GM11168 (cell line): Measurements from ENCODE around the gene STRC.
"Not testable (repeated sequence)": the region's sequence is repeated elsewhere in the genome, so short reads cannot be mapped to it uniquely, and the experiment has no call there.

ENCODE experiments used
- in situ Hi-C: fragments of 300-500 bp; cut with MboI; formaldehyde crosslinking; loops from one replicate; pipeline ENCODE4 v1.12.0; 2022; ENCODE audit warnings: low sequenced_read_pairs; ENCODE audit not compliant: unreplicated experiment

The STRC gene

DNA sequence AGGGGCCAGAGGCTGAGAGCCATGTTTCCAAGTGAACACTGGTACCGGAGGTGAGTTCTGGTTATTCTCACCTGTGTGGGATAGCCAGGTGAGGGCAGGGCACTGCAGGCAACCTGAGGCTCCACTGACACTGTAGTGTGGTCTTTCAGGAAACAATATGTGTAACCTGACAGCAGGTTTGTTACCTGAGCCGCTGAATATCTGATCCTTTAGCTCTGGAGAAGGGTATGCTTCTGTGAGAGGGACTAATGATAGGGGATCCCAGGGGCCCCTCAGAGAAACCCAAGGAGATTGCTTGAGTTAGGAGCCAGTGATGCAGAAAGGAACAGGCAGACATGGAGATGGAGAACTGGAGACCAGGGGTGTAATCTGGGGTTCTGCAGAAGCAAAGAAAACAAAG is at the start of gene STRC:
Gene STRC, minus strand, starts transcription at position 101 of the 400 bp plus-strand sequence. Its CDS starts 78 bp downstream, at position 23.
- in situ Hi-C loops: not testable (repeated sequence)

DNA sequence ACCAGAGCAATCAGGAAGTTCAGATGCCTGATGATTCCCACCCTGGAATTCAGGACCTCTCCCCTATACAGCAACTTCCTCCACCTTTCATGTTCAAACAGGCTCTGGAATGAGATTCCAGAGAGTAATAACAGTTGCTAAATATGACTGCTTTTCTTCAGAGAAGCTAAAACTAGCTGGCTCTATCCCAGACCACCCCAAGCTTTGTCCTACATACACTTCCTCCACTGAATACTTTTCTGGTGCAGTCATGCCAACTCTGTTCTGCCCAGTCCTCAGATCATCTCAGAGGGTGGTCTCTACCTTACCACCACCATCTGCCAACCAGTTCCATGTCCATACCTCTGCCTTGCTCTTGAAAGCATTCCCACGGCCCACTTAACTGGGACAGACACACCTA is 47.6 kb upstream of the STRC start:
- in situ Hi-C loops: loop anchor here (10.0 kb wide), 1 partner anchor 111 kb away; no protein-coding TSS in a partner anchor

DNA sequence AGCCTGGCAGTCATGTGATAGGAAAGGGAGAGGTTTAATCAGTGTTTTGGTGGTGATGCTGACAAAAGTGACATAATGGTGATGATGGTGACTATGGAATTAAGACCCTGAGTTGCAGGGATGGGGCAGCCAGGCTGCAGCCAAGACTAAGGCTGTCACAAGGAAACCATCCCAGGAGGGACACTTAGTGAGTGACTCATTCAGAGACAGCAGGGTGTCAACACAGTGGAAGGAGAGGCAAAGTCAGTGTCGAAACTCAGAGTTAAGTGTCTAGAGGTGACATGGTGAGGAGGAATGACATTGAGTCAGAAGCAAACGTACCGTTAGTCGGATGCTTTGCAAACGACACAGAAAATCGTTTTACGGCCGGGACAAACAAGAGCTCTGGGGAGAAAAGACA is 44.7 kb upstream of the STRC start:
- in situ Hi-C loops: loop anchor here (10.0 kb wide), 1 partner anchor 109 kb away; no protein-coding TSS in a partner anchor

- in situ Hi-C loops: loop anchor here (10.0 kb wide), 1 partner anchor 107 kb away; no protein-coding TSS in a partner anchor
Observed at GRCh38 chr15:43662293-43662692, 43.7 kb upstream of the STRC start.

DNA sequence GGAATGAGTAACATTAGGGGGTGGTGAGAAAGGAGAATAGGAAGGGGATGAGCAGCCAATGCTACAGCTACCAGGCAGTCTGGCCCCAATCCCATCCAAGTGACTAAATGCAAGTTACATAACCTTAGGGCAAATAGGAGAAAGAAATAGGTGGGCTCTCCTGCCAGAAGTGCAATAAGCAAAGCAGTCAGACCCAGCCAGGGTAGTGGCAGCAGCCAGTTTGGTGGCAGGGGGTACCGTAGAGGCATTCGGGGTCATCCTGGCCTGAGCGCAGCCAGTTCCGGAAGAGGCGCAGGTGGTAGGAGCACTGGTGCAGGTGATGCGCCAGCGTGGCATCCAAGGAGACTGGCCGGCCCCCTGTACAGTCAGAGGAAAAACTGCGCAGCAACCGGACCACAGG is 41.1 kb upstream of the STRC start:
- in situ Hi-C loops: loop anchor here (10.0 kb wide), 1 partner anchor 105 kb away; no protein-coding TSS in a partner anchor

GRCh38 chr15:43649430-43649926 is 30.9 kb upstream of the STRC start:
- in situ Hi-C loops: not testable (repeated sequence)

DNA sequence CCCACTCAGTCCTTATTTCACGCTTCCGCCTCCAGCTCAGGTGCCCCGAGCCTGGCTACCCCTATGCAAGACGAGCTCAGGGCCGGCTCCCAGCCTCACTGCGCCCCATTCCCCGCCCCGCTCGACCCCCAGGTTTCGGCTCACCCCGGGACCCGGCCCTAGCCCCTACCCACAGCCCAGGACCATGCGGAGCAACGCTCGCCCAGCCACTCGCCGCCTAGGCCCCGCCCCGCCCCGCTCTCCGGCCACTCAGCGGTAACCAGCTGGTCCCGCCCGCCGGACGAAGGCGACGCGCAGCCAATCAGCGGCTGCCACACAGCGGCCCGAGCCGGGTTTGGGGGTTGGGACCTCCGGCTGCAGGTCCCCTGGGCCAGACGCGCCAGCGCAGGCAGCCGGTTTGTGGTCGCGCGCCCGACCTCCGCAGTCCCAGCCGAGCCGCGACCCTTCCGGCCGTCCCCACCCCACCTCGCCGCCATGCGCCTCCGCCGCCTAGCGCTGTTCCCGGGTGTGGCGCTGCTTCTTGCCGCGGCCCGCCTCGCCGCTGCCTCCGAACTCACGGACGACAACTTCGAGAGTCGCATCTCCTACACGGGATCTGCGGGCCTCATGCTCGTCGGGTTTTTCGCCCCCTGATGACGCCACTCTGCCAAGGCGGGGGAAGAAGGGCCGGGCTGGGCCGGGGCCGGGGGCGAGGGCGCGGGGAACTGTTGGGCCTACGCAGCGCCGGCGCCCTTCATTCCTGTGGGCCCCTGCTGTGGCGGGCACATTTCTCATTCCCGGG is 30.2 kb upstream of the STRC start, which contains the start of gene CATSPER2:
Gene CATSPER2, minus strand, starts transcription at position 196 of the 781 bp plus-strand sequence. CDS start 783 bp downstream, outside the sequence.
- in situ Hi-C loops: no loop called here

GRCh38 chr15:43638464-43639204 is 20.0 kb upstream of the STRC start:
- in situ Hi-C loops: loop anchor here (5.0 kb wide), 1 partner anchor 94 kb away; no protein-coding TSS in a partner anchor

GRCh38 chr15:43626937-43627336 is 8.3 kb upstream of the STRC start:
- in situ Hi-C loops: not testable (repeated sequence)

DNA sequence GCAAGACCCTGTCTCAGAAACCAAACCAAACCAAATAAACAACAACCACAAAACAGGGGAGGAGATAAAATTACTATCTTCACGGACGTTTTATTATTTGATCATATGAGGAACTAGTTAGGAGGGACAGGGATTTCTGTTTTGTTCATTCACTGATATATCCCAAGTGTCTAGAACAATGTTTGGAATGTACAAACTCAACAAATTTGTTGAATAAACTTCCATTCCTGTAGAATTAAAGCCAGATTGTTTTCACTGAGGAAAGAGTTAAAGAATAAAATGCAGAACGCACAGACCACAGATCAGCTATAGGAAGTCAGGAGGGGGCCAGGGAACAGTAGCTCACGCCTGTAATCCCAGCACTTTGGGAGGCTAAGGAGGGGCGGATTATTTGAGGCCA is 6.5 kb upstream of the STRC start:
- in situ Hi-C loops: no loop called here

DNA sequence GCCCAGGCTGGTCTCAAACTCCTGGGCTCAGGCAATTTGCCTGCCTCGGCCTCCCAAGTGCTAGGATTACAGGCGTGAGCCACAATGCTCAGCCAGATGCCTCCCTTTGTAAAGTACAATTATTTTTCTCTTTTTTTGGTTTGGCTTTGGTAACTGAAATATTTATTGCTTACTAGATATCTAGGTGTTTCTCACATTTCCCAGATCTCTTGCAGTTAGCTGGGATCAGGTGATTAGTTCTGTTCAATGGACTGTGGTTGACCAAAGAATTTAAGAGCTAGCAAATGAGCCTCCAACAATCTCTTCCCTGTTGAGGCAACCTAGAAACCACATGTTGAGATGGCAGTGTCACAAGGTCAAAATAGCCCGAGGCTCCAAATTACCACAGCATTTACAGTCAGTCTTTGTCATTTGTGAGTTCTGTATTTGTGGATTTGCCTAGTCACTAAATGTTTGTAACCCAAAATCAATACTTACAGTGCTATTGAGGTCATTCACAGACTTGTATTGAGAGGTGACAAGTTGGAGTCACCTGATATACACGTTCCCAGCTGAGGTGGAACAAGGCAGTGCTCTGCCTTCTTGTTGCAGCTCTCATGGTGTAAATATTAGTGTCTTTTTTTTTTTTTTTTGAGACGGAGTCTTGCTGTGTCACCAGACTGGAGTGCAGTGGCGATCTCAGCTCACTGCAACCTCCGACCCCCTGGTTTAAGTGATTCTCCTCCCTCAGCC is 3.6 kb upstream of the STRC start:
- in situ Hi-C loops: not testable (repeated sequence)

DNA sequence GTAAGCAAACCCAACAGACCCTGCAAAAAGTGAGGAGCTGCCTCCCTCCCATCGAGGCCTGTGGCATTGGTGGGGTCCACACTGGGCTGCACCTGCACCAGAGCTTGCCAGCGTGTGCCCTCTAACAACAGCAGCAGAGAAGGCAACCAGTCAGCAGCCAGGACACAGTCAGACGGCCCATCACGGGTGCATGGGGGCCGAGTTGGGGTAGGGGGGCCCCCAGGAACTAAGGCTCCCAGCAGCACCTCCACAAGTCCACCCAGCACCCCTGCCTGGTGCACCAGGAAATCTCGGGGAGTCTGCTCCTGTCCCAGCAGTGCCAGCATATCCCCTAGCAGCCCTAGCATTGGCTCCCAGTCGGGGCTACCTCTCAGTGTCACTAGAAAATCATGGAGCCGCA is 850 bp downstream of the STRC start:
- in situ Hi-C loops: not testable (repeated sequence)

DNA sequence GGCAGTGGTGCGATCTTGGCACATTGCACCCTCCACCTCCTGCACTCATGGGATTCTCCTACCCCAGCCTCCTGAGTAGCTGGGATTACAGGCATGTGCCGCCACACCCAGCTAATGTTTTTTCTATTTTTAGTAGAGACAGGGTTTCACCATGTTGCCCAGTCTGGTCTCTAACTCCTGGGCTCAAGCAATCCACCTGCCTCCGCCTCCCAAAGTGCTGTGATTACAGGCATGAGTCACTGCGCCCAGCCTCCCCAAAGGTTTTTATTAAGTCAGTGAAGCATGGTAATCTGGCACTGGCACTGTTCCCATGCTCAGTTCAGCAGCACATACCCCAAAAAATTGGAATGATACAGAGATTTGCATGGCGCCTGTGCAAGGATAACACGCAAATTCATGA is 16.4 kb downstream of the STRC start:
- in situ Hi-C loops: loop anchor here (5.0 kb wide), 1 partner anchor 100 kb away; no protein-coding TSS in a partner anchor

DNA sequence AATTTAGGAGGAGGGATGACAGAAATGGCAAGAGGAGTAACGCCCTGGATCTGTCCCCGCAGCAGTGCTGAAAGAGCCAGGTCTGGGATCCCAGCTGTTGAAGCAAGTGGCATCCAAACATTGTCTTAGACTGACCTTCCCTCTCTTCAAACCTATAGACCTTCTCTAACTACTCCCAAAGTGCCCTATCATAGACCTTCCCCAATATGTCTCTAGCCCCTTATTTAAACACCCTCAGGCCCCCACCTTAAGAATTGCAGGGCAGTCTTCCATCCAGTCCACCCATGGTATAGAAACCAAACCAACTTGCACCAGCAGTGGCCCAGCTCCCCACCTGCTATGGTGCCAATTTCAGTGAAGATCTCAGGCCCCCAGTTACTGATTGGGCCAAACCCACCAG is 18.4 kb downstream of the STRC start:
- in situ Hi-C loops: loop anchor here (5.0 kb wide), 1 partner anchor 102 kb away; no protein-coding TSS in a partner anchor

DNA sequence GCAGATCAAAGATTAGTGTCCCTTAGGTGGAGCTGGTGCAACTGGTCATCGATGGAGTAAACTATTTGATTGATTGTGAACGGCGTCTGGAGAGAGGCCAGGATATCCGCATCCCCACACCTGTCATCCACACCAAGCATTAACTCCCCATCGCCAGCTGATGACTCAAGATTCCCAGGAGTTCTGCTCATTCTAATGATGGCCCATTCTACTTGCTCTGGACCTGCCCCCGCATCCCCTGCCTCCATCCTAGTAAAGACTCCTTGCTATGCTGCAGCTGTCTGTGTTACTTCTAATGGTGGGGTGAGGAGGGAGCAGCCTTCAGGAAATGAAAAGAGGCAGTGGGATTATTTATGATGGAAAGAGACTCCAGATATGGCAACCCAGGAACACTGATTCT is 19.5 kb downstream of the STRC start:
- in situ Hi-C loops: not testable (repeated sequence)

DNA sequence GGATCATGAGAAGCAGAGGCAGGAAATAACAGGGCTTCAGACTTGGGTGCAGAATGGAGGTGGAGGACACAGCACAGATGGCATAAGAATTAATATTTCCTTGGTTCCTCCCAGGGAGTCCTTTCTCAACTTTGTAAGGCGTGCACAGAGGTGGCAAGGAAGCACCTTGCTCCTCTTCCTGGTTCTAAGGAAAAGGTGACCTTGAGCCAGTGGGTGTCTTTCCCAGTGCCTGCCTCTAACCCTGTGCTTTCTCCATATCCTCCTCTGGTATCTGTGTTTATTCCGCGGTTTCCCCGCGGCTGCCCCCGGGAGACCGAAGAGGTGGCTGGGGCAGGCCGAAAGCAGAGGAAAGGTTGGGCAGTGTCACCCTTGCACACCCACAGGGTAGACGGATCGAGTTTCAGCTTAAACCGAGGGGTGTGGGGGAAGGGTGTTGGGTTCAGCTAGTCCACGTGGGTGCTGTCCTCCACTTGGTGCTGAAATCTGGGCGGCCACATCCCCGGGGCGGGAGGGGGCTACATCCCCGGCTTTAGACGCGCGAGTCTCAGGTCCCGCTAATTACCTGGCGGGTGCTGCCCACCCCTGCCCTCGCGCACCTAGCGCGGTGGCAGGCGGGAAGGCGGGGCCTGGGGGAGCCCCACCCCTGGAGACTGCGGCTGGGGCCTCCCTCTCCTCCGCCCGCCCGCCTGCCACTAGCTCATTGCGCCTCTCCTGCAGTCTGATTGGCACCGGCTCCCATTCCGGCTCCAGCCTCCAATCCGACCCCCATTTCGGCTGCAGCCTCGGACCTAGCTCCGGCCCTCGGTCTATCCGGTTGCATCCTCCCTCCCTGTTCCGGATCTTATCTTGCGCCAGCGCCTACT is 25.0 kb downstream of the STRC start, which contains the start of gene CKMT1B:
Gene CKMT1B, plus strand, starts transcription at position 700 of the 863 bp plus-strand sequence. CDS start 192 bp downstream, outside the sequence.
- in situ Hi-C loops: not testable (repeated sequence)

DNA sequence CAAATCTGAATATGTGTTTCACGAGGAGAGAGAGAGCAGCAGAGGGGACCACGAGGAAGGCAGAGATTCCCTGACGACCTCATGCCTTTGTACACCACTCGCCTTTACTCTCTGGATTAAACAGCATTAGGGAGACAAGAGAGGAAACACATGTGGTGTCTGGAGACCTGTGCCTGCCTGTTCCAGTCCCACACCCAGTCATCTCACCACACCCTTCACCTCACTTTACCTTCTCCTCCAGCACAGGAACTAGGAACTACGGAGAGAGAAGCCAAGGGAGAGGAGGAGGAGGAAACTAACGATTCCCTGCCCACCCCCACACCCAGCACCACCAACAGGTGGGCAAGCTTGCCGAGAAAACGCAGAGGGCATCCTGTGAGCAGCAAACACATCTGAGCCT is 25.8 kb downstream of the STRC start:
- in situ Hi-C loops: not testable (repeated sequence)

GRCh38 chr15:43589778-43590466 is 28.7 kb downstream of the STRC start, which contains the start of gene PPIP5K1:
Gene PPIP5K1, minus strand, starts transcription at chr15:43590208. Its CDS starts 5,704 bp downstream, at chr15:43584504.
- in situ Hi-C loops: not testable (repeated sequence)
